ENCODE measurements around the gene ZNF678. TPM values are rescaled to one million over a fixed set of nuclear protein-coding genes. Genes with fewer than 3 reads are reported as not detected.

Gene ZNF678
- total RNA-seq, 4 donors from 2014 or later, result 2.3 to 7.3 (median 4.9) TPM

GRCh38 chr1:227567256-227567655 is 3.9 kb downstream of the ZNF678 start:
- Histone ChIP-seq H3K27ac (no peak overlapping the region), H3K36me3 (no peaks in the 10 kb centered on the region), H3K4me1 (peaks cover 8 to 11% of the 10 kb centered on the region in 2 donors), H3K4me3 (no peak overlapping the region), H3K27me3 (no peaks in the 10 kb centered on the region), H3K9me3 (no peaks in the 10 kb centered on the region)
- intact Hi-C loops (cut with DNase I; ENCODE audit: low total_unique reads), result no loop called here
- DNase-seq (no peak), ATAC-seq (no peak)
- TF ChIP-seq, protein P1, sequence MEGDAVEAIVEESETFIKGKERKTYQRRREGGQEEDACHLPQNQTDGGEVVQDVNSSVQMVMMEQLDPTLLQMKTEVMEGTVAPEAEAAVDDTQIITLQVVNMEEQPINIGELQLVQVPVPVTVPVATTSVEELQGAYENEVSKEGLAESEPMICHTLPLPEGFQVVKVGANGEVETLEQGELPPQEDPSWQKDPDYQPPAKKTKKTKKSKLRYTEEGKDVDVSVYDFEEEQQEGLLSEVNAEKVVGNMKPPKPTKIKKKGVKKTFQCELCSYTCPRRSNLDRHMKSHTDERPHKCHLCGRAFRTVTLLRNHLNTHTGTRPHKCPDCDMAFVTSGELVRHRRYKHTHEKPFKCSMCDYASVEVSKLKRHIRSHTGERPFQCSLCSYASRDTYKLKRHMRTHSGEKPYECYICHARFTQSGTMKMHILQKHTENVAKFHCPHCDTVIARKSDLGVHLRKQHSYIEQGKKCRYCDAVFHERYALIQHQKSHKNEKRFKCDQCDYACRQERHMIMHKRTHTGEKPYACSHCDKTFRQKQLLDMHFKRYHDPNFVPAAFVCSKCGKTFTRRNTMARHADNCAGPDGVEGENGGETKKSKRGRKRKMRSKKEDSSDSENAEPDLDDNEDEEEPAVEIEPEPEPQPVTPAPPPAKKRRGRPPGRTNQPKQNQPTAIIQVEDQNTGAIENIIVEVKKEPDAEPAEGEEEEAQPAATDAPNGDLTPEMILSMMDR (IDR thresholded peaks at IDR 0.05 in 4 of 5, conservative IDR thresholded peaks at IDR 0.05 in 1 of 5), result no peak
- no peak for TF ChIP-seq POLR2A (IDR thresholded peaks at IDR 0.05)
- in situ Hi-C loops (cut with MboI; ENCODE audit: low sequenced_read_pairs in 4 of 4), result no loop called here

- no peak for ATAC-seq
- intact Hi-C loops (cut with DNase I; ENCODE audit: low total_unique reads), result no loop called here
- in situ Hi-C loops (cut with MboI; ENCODE audit: low sequenced_read_pairs in 4 of 4), result no loop called here
Observed at GRCh38 chr1:227568593-227568992, 5.2 kb downstream of the ZNF678 start.

GRCh38 chr1:227572752-227573151 is 9.4 kb downstream of the ZNF678 start:
- ATAC-seq (no peak), DNase-seq (no peak)
- H3K9me3 ChIP-seq, result no peaks in the 10 kb centered on the region
- intact Hi-C loops (cut with DNase I; ENCODE audit: low total_unique reads), result no loop called here
- H3K27me3 ChIP-seq, result no peaks in the 10 kb centered on the region
- peaks cover 3 to 4% of the 10 kb centered on the region in 2 donors for H3K4me1 ChIP-seq
- no peak overlapping the region for H3K27ac ChIP-seq
- TF ChIP-seq, protein P1 (IDR thresholded peaks at IDR 0.05 in 4 of 5, conservative IDR thresholded peaks at IDR 0.05 in 1 of 5), result no peak
- no peak for TF ChIP-seq POLR2A (IDR thresholded peaks at IDR 0.05)
- in situ Hi-C loops (cut with MboI; ENCODE audit: low sequenced_read_pairs in 4 of 4), result no loop called here
- H3K4me3 ChIP-seq, result no peak overlapping the region
- H3K36me3 ChIP-seq, result no peaks in the 10 kb centered on the region

More at GRCh38 chr1:227568593-227568992, 5.2 kb downstream of the ZNF678 start:
- H3K4me3 ChIP-seq, result no peak overlapping the region
- H3K4me1 ChIP-seq, result peaks cover 11 to 12% of the 10 kb centered on the region in 2 donors
- no peaks in the 10 kb centered on the region for H3K9me3 ChIP-seq
- no peak overlapping the region for H3K27ac ChIP-seq
- TF ChIP-seq POLR2A (IDR thresholded peaks at IDR 0.05), result no peak
- TF ChIP-seq, protein P1 (IDR thresholded peaks at IDR 0.05 in 4 of 5, conservative IDR thresholded peaks at IDR 0.05 in 1 of 5), result no peak
- H3K27me3 ChIP-seq, result no peaks in the 10 kb centered on the region
- no peak for DNase-seq
- no peaks in the 10 kb centered on the region for H3K36me3 ChIP-seq

DNA sequence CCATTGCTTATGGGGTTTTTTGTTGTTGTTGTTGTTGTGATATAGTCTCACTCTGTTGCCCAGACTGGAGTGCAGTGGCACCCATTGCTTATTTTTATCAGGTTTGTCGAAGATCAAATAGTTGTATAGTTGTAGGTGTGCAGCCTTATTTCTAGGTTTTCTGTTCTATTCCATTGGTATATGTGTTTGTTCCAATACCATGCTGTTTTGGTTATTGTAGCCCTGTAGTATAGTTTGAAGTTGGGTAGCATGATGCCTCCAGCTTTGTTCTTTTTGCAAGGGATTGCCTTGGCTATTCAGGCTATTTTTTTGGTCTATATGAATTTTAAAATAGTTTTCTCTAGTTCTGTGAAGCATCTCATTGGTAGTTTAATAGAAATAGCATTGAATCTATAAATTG is 11.6 kb downstream of the ZNF678 start:
- no peaks in the 10 kb centered on the region for H3K27me3 ChIP-seq
- in situ Hi-C loops (cut with MboI; ENCODE audit: low sequenced_read_pairs in 4 of 4) (no loop called here), intact Hi-C loops (cut with DNase I; ENCODE audit: low total_unique reads) (no loop called here)
- no peak for TF ChIP-seq POLR2A (IDR thresholded peaks at IDR 0.05)
- TF ChIP-seq, protein P1 (IDR thresholded peaks at IDR 0.05 in 4 of 5, conservative IDR thresholded peaks at IDR 0.05 in 1 of 5), result no peak
- H3K4me1 ChIP-seq, result peaks cover 0 to 4% of the 10 kb centered on the region in 2 donors
- no peak overlapping the region for H3K4me3 ChIP-seq
- no peaks in the 10 kb centered on the region for H3K36me3 ChIP-seq
- no peak for ATAC-seq
- no peaks in the 10 kb centered on the region for H3K9me3 ChIP-seq
- no peak for DNase-seq
- H3K27ac ChIP-seq, result no peak overlapping the region

DNA sequence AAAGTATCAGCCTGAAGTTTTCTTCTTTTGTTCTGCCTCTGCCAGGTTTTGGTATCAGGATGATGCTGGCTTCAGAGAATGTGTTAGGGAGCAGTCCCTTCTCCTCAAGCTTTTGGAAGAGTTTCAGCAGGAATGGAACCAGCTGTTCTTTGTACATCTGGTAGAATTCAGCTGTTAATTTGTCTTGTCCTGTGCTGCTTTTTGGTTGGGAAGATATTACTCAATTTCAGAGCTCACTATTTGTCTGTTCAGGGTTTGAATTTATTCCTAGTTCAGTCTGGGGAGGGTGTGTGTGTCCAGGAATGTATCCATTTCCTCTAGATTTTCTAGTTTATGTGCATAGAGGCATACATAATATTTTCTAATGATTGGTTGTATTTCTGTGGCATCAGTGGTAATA is 12.8 kb downstream of the ZNF678 start:
- H3K4me1 ChIP-seq, result peaks cover 0 to 4% of the 10 kb centered on the region in 2 donors
- TF ChIP-seq, protein P1 (IDR thresholded peaks at IDR 0.05 in 4 of 5, conservative IDR thresholded peaks at IDR 0.05 in 1 of 5), result no peak
- TF ChIP-seq POLR2A (IDR thresholded peaks at IDR 0.05), result no peak
- no peaks in the 10 kb centered on the region for H3K27me3 ChIP-seq
- no peaks in the 10 kb centered on the region for H3K9me3 ChIP-seq
- in situ Hi-C loops (cut with MboI; ENCODE audit: low sequenced_read_pairs in 4 of 4) (no loop called here), intact Hi-C loops (cut with DNase I; ENCODE audit: low total_unique reads) (no loop called here)
- DNase-seq, result no peak
- no peaks in the 10 kb centered on the region for H3K36me3 ChIP-seq
- no peak overlapping the region for H3K4me3 ChIP-seq
- H3K27ac ChIP-seq, result no peak overlapping the region
- ATAC-seq, result no peak
